K562 (cell line): ENCODE data around the gene RPL19. TPM values are rescaled to one million over a fixed set of nuclear protein-coding genes. Genes with fewer than 3 reads are reported as not detected.
A peak's percentile ranks its signal among the peaks of the same experiment; 100 is the strongest.

Source experiments
- ATAC-seq: fragments of 200-7000 bp; cut with Tn5 transposase; 3 replicates; pipeline ENCODE4 v1.9.1; 2020; ENCODE audit warnings: moderate library complexity
- BruUV-seq: library from RNA; stranded (reverse); fragments of 400-500 nt; replicated peaks from 2 replicates; lab custom pipeline; 2021; lab: Mats Ljungman, UMichigan
- CTCF ChIA-PET: fragments of 300-600 bp; formaldehyde crosslinking; extraction: SDS; loops from one replicate; lab custom pipeline; 2021; ENCODE audit warnings: low intra/inter-chr PET ratio; lab: Yijun Ruan, JAX
- POLR2A ChIA-PET: fragments of 300-600, 350-650 bp; sonication (Branson Sonifier 250); formaldehyde crosslinking; extraction: SDS; loops from one replicate; lab custom pipeline; 2021; ENCODE audit warnings: antibody characterized with exemption, inconsistent platforms; lab: Yijun Ruan, JAX
- DNase-seq, 4 experiments: peaks; one replicate each; pipeline versions ENCODE4 v3.0.0 to v3.0.0-alpha.2; 2011 to 2018; ENCODE audit warnings: low spot score in 3 of 4, mixed read lengths in 3 of 4; ENCODE audit errors: extremely low read depth in 1 of 4
- FAIRE-seq: peaks from 2 replicates; lab custom pipeline; 2011; peaks lifted over from hg19 to GRCh38; lab: Jason Lieb, UNC
- H2AFZ ChIP-seq: 2 replicates; pipeline ENCODE4 v1.6.0; 2011; ENCODE audit warnings: low read depth, low read length, control low read depth, inconsistent platforms
- H3K27ac ChIP-seq: fragments of 200-600 bp; 3 replicates; pipeline ENCODE4 v1.8.0; 2011; ENCODE audit warnings: low read depth, mild to moderate bottlenecking, control low read depth, inconsistent platforms, low read length, moderate library complexity, mixed read lengths; ENCODE audit errors: extremely low read depth
- H3K27me3 ChIP-seq, 2 experiments: fragments of 300-600 bp in 1 of 2; 2 replicates in 1 of 2; 3 replicates in 1 of 2; pipeline versions ENCODE4 v1.6.0 to v1.8.0; 2011; ENCODE audit warnings: inconsistent platforms in 2 of 2, low read length in 2 of 2, mild to moderate bottlenecking in 1 of 2, mixed read lengths in 1 of 2, moderate library complexity in 1 of 2; ENCODE audit not compliant: control insufficient read depth in 2 of 2, insufficient read depth in 2 of 2
- H3K36me3 ChIP-seq: fragments of 300-600 bp; 3 replicates; pipeline ENCODE4 v1.8.0; 2011; ENCODE audit warnings: mild to moderate bottlenecking, low read length, inconsistent platforms; ENCODE audit not compliant: control insufficient read depth, insufficient read depth
- H3K4me1 ChIP-seq, 2 experiments: fragments of 200-600 bp in 1 of 2; replicated peaks in 1 of 2; 2 replicates in 1 of 2; 3 replicates in 1 of 2; pipeline versions ENCODE4 v1.5.1 to v1.8.0; 2011; ENCODE audit warnings: inconsistent platforms in 2 of 2, low read length in 2 of 2, mild to moderate bottlenecking in 1 of 2, mixed read lengths in 1 of 2, moderate library complexity in 1 of 2; ENCODE audit not compliant: control insufficient read depth in 2 of 2, insufficient read depth in 2 of 2
- H3K4me2 ChIP-seq: 2 replicates; pipeline ENCODE4 v1.6.1; 2011; ENCODE audit warnings: low read length, control low read depth, inconsistent platforms, mixed read lengths; ENCODE audit not compliant: insufficient read depth
- H3K4me3 ChIP-seq: fragments of 200-600 bp; sonication (generic), shearing (Covaris generic); 2 replicates; pipeline ENCODE4 v1.5.1; 2016; ENCODE audit warnings: control low read depth, inconsistent platforms
- H3K79me2 ChIP-seq: fragments of 200-600 bp; 3 replicates; pipeline ENCODE4 v1.8.0; 2011; ENCODE audit warnings: low read length, inconsistent platforms; ENCODE audit not compliant: control insufficient read depth, insufficient read depth
- H3K9ac ChIP-seq, 2 experiments: 2 replicates each; pipeline versions ENCODE4 v1.6.0 to v1.6.1; 2011; ENCODE audit warnings: low read depth in 2 of 2, low read length in 2 of 2, control low read depth in 1 of 2, inconsistent platforms in 1 of 2, mild to moderate bottlenecking in 1 of 2, mixed read lengths in 1 of 2; ENCODE audit not compliant: insufficient read depth in 1 of 2
- H3K9me1 ChIP-seq: one replicate; pipeline ENCODE4 v1.6.0; 2011; ENCODE audit warnings: inconsistent platforms, mild to moderate bottlenecking, low read length, moderate library complexity; ENCODE audit not compliant: control insufficient read depth, insufficient read depth
- H3K9me3 ChIP-seq: replicated peaks from 2 replicates; pipeline ENCODE4 v1.5.1; 2011; ENCODE audit warnings: low read depth, low read length, inconsistent platforms; ENCODE audit not compliant: control insufficient read depth, insufficient read depth
- H4K20me1 ChIP-seq: replicated peaks from 2 replicates; pipeline ENCODE4 v1.6.1; 2011; ENCODE audit warnings: low read length, inconsistent platforms, mixed read lengths; ENCODE audit not compliant: control insufficient read depth, insufficient read depth
- C11orf30 ChIP-seq: fragments of 450-650 bp; IDR thresholded peaks from 2 replicates; pipeline ENCODE4 v1.6.1; 2016; ENCODE audit warnings: low read depth, mild to moderate bottlenecking
- CBFA2T2 ChIP-seq: fragments of 450-650 bp; conservative IDR thresholded peaks from 2 replicates; pipeline ENCODE4 v1.6.1; 2017; ENCODE audit warnings: mild to moderate bottlenecking
- CEBPB ChIP-seq: fragments of 450-650 bp; IDR thresholded peaks from 2 replicates; pipeline ENCODE4 v1.6.1; 2016; ENCODE audit warnings: missing genetic modification characterization, missing compliant biosample characterization
- CEBPG ChIP-seq, 3 experiments: fragments of 200-800 bp in 1 of 3; sonication (Bioruptor generic) in 1 of 3; sonication (generic) in 1 of 3; formaldehyde crosslinking in 1 of 3; IDR thresholded peaks in 2 of 3; conservative IDR thresholded peaks in 1 of 3; 2 replicates each; pipeline versions ENCODE4 v1.6.1 to v1.8.0; 2016 to 2022; ENCODE audit warnings: missing compliant biosample characterization in 2 of 3, missing genetic modification characterization in 2 of 3, mild to moderate bottlenecking in 1 of 3, missing genetic modification reagents in 1 of 3
- EP400 ChIP-seq: fragments of 450-650 bp; IDR thresholded peaks from 2 replicates; pipeline ENCODE4 v1.6.1; 2017; ENCODE audit warnings: antibody characterized with exemption, mild to moderate bottlenecking, moderate library complexity
- FOXK2 ChIP-seq, 2 experiments: fragments of 450-650 bp; IDR thresholded peaks in 1 of 2; conservative IDR thresholded peaks in 1 of 2; 2 replicates each; pipeline ENCODE4 v1.6.1; 2016; ENCODE audit warnings: low read depth in 2 of 2, mild to moderate bottlenecking in 1 of 2
- GTF2F1 ChIP-seq: IDR thresholded peaks from 2 replicates; pipeline ENCODE4 v1.6.1; 2011; ENCODE audit warnings: low read depth, low read length, improper control_type of control experiment
- L3MBTL2 ChIP-seq: fragments of 450-650 bp; IDR thresholded peaks from 2 replicates; pipeline ENCODE4 v1.6.1; 2016; ENCODE audit warnings: mild to moderate bottlenecking, moderate library complexity
- LEF1 ChIP-seq: fragments of 450-650 bp; IDR thresholded peaks from 2 replicates; pipeline ENCODE4 v1.6.1; 2016; ENCODE audit warnings: mild to moderate bottlenecking
- MEIS2 ChIP-seq: fragments of 450-650 bp; IDR thresholded peaks from 2 replicates; pipeline ENCODE4 v1.6.1; 2014; ENCODE audit warnings: mild to moderate bottlenecking; ENCODE audit not compliant: partially characterized antibody
- RFX5 ChIP-seq: IDR thresholded peaks from 2 replicates; pipeline ENCODE4 v1.6.1; 2011; ENCODE audit warnings: low read depth, mild to moderate bottlenecking, improper control_type of control experiment, low read length
- SRF ChIP-seq, 2 experiments: fragments of 250-450, 450-650 bp in 1 of 2; sonication (Bioruptor Pico) in 1 of 2; sonication (generic) in 1 of 2; formaldehyde crosslinking; IDR thresholded peaks; 2 replicates each; pipeline versions ENCODE4 v1.5.0 to v1.5.1; 2020 to 2022; ENCODE audit warnings: mild to moderate bottlenecking in 1 of 2, missing genetic modification reagents in 1 of 2
- TCF15 ChIP-seq: fragments of 250-450 bp; sonication (Bioruptor Pico); IDR thresholded peaks from 2 replicates; pipeline ENCODE4 v1.8.0; 2022; ENCODE audit warnings: moderate library complexity, mild to moderate bottlenecking, inconsistent platforms
- VEZF1 ChIP-seq: fragments of 200-800 bp; sonication (Bioruptor generic); IDR thresholded peaks from 2 replicates; pipeline ENCODE4 v1.6.1; 2017; ENCODE audit warnings: missing genetic modification characterization, missing compliant biosample characterization
- ZC3H4 ChIP-seq: sonication (generic); formaldehyde crosslinking; IDR thresholded peaks from 2 replicates; pipeline ENCODE4 v1.9.0; 2021; ENCODE audit warnings: missing genetic modification reagents, borderline replicate concordance
- ZNF518B ChIP-seq: fragments of 250-450 bp; sonication (Bioruptor Pico); IDR thresholded peaks from 2 replicates; pipeline ENCODE4 v1.5.0; 2021; ENCODE audit warnings: mild to moderate bottlenecking, moderate library complexity
- WGBS: fragments of 100-300 bp; shearing (Covaris generic); methylation state at CpG from one replicate; pipeline ENCODE4 v1.1.6; 2016; ENCODE audit warnings: low coverage, mixed read lengths; ENCODE audit not compliant: insufficient coverage; ENCODE audit errors: missing lambda C conversion rate; 5-methylcytosine and 5-hydroxymethylcytosine counted together
- in situ Hi-C: fragments of 300-500 bp; cut with MboI; formaldehyde crosslinking; loops from 4 replicates; pipeline ENCODE4 v1.15.0; 2018; ENCODE audit warnings: inconsistent platforms, mixed read lengths
- intact Hi-C: fragments of 100-400 bp; cut with micrococcal nuclease; formaldehyde crosslinking; loops from 2 replicates; pipeline ENCODE4 v1.14.2; 2022
- polyA plus RNA-seq, 8 experiments: library from polyadenylated mRNA; depleted of rRNA in 4 of 8; stranded (reverse) in 5 of 8; unstranded in 3 of 8; fragments of >200 nt; fragmentation: Nextera tagmentation in 2 of 8; fragmentation: Illumina TruSeq in 1 of 8; extraction: Ambion mirVana in 2 of 8; extraction: Trizol in 1 of 8; gene quantifications; 2 replicates each; pipeline versions ENCODE4 v1.2.1 to v1.2.3, GENCODE V29; 2011 to 2014; ENCODE audit warnings: inconsistent platforms in 1 of 8, missing spikeins in 1 of 8
- total RNA-seq, 7 experiments: library from RNA; depleted of rRNA in 6 of 7; stranded (reverse); fragments of >200 nt in 6 of 7; fragmentation: Illumina TruSeq in 2 of 7; extraction: Trizol in 2 of 7; gene quantifications; 2 replicates each; pipeline versions ENCODE4 v1.2.1 to v1.2.3, GENCODE V29; 2011 to 2021; ENCODE audit warnings: low replicate concordance in 1 of 7
- TF ChIP-seq, protein P1 (sequence below): sonication (generic); formaldehyde crosslinking; IDR thresholded peaks from 2 replicates; pipeline ENCODE4 v1.9.0; 2022; ENCODE audit warnings: mild to moderate bottlenecking, missing genetic modification reagents

Gene RPL19
- total and polyA plus RNA-seq, 9 of the 15 experiments (the other 6 are each of a cell fraction or from before 2014, with no cell fraction given) = 2,263 to 4,614 (median 3,727) TPM

- ATAC-seq = peak; percentile 74
- no peaks in the 10 kb centered on the region for H3K9me1 ChIP-seq
- H3K4me1 ChIP-seq = peaks cover 43 to 45% of the 10 kb centered on the region in 2 experiments; a peak in 4 of 5 replicates
- H3K4me3 ChIP-seq = peak overlapping the region; percentile 73
- peak; percentile 91 for FAIRE-seq
- DNase-seq = peak; percentile 84 to 95 (median 90)
- CTCF ChIA-PET = no interaction called here
- H3K9ac ChIP-seq = peak overlapping the region; percentile 98 to 99
- POLR2A ChIA-PET = interaction anchor here (0.6 to 2.5 kb wide), 20 partner anchors 9 to 781 kb away, joined by 3 to 16 read pairs (median 4); partner anchors contain the start of genes CDK12, PSMD3 and STAC2
- peaks cover 48% of the 10 kb centered on the region for H3K79me2 ChIP-seq
- H3K36me3 ChIP-seq = peaks cover 41% of the 10 kb centered on the region
- WGBS = 2% methylated on average over 10 of the region's 10 CpGs
- BruUV-seq = no TSS peak
- no peaks in the 10 kb centered on the region for H3K27me3 ChIP-seq
- in situ Hi-C loops (no loop called here), intact Hi-C loops (no loop called here)
- H2AFZ ChIP-seq = peak overlapping the region; percentile 99
- peak overlapping the region; percentile 92 for H3K4me2 ChIP-seq
- no peaks in the 10 kb centered on the region for H3K9me3 ChIP-seq
- H3K27ac ChIP-seq = peak overlapping the region; percentile 99
- H4K20me1 ChIP-seq = peaks cover 12% of the 10 kb centered on the region
- TF ChIP-seq ZC3H4 (no peak), FOXK2 (conservative IDR thresholded peaks at IDR 0.05 in 1 of 2, IDR thresholded peaks at IDR 0.05 in 1 of 2; ENCODE audit: low read depth in 2 of 2) (peak in 1 of 2 experiments; percentile 81; a peak in 2 of 4 replicates), C11orf30 (0 out of 2 replicates have a peak, but pooled peaks have one; percentile 35), CEBPB (tag) (peak; percentile 56), CEBPG (CRISPR knock-in tag; IDR thresholded peaks at IDR 0.05) (no peak), CEBPG (tag; conservative IDR thresholded peaks at IDR 0.05 in 1 of 2, IDR thresholded peaks at IDR 0.05 in 1 of 2) (peak in 1 of 2 experiments; percentile 34; a peak in 1 of 4 replicates), VEZF1 (CRISPR knock-in tag) (peak; percentile 52), L3MBTL2 (peak; percentile 30; the same call in 1 of the 2 replicates), RFX5 (no peak), ZNF518B (no peak), SRF (CRISPR knock-in tag; IDR thresholded peaks at IDR 0.05) (no peak), GTF2F1 (no peak), MEIS2 (peak; percentile 62), TCF15 (no peak), LEF1 (0 out of 2 replicates have a peak, but pooled peaks have one; percentile 5), EP400 (no peak), CBFA2T2 (peak; percentile 78)
- TF ChIP-seq, protein P1, sequence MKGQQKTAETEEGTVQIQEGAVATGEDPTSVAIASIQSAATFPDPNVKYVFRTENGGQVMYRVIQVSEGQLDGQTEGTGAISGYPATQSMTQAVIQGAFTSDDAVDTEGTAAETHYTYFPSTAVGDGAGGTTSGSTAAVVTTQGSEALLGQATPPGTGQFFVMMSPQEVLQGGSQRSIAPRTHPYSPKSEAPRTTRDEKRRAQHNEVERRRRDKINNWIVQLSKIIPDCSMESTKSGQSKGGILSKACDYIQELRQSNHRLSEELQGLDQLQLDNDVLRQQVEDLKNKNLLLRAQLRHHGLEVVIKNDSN (CRISPR knock-in tag) = peak; percentile 92
Measured at GRCh38 chr17:39199820-39200069, 338 bp upstream of the RPL19 start.
